ENCODE measurements around the gene DHRS7.

GRCh38 chr14:60165547-60165876 lies 314 bp upstream of the DHRS7 start:
- TF ChIP-seq POLR2A (IDR thresholded peaks at IDR 0.05; ENCODE audit: low read depth, low read length) (no peak), POLR2AphosphoS5 (IDR thresholded peaks at IDR 0.05; ENCODE audit: low read depth, low read length) (no peak)

Measured in GM12892 (cell line).